ENCODE measurements around the gene LLGL2.

GRCh38 chr17:75621489-75621888, 96.0 kb downstream of the LLGL2 start:
- TF ChIP-seq CTCF (optimal IDR thresholded peaks at IDR 0.05 in 1 of 3, IDR thresholded peaks at IDR 0.05 in 1 of 3, conservative IDR thresholded peaks at IDR 0.05 in 1 of 3; ENCODE audit: extremely low read depth in 1 of 3, insufficient read depth in 2 of 3, low read length in 3 of 3) (no peak), EZH2 (IDR thresholded peaks at IDR 0.05; ENCODE audit: low read length) (no peak)

All from keratinocyte (primary cell).